ENCODE data around the gene RNASE8.
A peak's percentile ranks its signal among the peaks of the same experiment; 100 is the strongest.
"Not testable (repeated sequence)": the region's sequence is repeated elsewhere in the genome, so short reads cannot be mapped to it uniquely, and the experiment has no call there.

RNASE8 gene, protein sequence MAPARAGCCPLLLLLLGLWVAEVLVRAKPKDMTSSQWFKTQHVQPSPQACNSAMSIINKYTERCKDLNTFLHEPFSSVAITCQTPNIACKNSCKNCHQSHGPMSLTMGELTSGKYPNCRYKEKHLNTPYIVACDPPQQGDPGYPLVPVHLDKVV

DNA sequence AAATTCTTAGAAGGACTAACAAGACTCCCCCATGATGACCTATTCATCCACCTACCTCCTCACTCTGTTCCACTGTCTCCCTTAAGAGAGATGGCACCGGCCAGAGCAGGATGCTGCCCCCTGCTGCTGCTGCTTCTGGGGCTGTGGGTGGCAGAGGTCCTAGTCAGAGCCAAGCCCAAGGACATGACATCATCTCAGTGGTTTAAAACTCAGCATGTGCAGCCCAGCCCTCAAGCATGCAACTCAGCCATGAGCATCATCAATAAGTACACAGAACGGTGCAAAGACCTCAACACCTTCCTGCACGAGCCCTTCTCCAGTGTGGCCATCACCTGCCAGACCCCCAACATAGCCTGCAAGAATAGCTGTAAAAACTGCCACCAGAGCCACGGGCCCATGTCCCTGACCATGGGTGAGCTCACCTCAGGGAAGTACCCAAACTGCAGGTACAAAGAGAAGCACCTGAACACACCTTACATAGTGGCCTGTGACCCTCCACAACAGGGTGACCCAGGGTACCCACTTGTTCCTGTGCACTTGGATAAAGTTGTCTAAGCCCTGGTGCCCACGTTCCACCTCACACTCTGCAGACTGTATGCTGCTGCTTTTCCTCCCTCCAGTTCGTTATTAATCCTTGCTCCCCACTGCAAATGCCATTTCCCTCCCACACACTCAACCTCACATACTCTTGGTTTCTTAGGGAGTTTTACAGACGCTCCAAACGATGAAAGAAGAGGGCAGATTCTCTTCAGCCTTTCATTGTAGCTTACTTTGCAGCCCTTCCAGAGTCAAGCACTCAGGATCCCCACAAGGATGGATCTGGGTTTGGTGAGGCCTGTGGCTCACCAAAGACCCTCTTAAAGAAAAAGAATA is at the start of gene RNASE8:
Gene RNASE8, plus strand, starts transcription at position 20 of the 873 bp plus-strand sequence. Its CDS starts 71 bp downstream, at position 91.
- no peak for DNase-seq (ENCODE audit: low read depth)

DNA sequence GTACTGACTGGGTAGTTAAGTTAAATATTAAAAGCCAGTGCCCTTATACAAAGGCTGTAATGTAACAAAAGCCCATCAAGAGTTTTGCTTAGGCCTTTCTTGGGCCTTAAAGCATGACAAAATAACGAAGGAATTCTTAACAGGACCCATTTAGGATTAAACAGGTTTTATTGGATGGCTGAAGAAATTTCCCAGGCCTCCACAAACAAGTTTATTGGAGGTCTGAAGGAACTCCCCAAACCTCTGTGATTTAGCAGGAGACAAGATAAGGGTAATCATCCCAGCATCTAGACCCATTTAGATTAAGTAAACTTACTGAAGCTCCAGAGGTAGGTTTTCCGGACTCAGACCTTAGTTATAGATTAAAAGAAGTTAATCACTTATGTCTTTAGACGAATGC is 47.9 kb upstream of the RNASE8 start:
- DNase-seq (ENCODE audit: low read depth), result not testable (repeated sequence)

DNA sequence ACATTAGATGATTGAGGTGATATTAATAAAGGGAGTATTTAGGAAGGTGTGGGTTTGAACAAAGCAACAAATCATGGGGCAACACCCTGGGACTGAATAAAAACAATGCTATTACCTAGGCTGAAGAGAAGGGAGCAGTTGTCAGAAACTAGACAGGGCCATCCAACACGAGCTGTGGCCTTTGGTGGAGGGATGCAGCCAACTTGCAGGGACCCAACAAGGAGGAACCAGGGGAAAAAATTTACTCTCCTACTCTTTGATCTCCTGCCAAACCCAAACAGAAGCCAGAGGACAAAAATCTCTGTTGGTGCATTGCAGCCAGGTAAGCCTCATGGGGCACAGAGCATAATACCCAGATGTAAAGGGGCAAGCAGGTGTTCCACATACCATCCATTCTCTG is 46.5 kb upstream of the RNASE8 start:
- DNase-seq (ENCODE audit: low read depth), result no peak

DNA sequence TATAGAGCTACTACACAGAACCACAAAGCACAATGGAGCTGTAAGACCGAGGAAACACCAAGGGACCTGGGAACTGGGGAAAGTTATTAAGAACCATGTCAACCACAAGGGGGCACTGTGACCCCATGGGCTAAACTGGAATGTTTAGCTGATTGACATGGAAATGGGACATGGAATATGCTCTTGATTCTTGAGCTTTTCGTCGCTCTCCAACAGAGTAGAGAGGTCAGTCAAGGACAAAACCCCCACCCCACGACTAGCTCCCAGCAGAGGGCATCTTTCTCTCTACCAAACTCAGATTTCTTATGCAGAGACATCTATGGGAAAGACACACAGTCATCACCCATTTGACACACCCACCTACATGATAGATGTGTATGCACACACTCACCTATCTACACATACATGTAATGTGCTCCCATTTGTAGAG is 42.8 kb upstream of the RNASE8 start:
- peak; percentile 64 for DNase-seq (ENCODE audit: low read depth)

DNA sequence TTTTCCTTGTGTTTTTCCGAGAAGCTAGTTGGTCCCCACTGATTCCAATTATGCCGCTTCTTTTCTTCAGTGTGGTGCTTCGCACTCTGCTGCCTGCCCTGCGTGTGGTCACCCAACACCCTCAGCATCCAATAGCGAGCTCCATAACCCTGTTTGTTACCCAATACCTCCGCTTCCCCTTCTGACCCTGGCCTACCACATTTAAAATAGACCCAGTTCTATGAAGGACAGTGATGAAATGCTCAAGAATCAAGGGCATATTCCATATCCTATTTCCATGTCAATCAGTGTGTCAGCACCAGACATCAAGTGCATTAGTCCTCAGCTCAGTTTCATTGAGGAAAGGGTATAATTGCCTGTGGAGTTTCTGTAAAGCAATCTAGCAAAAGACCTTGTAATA is 42.3 kb upstream of the RNASE8 start:
- no peak for DNase-seq (ENCODE audit: low read depth)

DNA sequence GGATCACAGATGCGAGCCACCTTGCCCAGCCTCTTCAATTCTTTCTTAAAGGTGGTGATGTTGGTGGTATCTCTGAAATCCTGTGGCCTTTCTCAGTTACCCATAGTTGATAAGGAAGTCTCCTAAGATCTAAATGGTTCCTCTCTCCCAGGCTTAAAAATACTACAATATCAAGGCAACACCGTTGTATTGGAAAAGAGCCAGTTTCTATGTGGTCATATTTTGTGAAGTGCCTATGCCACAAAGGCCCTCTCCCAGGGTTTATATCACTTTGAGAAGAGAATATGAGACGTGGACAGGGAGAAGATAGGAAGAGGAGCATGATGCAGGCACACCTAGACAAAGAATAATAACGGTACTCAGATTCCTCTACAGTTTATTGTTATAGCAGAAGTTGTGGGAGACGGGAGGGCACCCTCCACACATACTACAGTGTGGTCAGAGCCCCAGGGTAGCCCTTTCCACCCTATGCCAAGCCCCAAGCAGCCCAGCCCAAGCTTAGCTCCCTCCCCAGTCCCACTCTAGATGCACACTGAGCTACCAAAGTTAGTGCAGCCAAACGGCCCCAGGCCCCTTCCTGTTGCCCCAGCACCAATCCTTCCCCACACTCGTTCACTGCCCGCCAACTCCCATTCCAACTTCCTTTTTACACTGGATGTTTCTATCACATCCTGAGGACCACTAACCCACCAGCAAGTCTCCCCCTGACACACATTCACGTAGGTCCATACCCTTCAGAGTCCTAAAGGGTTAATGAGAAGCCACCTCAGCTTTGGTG is 41.0 kb upstream of the RNASE8 start:
- no peak for DNase-seq (ENCODE audit: low read depth)

DNA sequence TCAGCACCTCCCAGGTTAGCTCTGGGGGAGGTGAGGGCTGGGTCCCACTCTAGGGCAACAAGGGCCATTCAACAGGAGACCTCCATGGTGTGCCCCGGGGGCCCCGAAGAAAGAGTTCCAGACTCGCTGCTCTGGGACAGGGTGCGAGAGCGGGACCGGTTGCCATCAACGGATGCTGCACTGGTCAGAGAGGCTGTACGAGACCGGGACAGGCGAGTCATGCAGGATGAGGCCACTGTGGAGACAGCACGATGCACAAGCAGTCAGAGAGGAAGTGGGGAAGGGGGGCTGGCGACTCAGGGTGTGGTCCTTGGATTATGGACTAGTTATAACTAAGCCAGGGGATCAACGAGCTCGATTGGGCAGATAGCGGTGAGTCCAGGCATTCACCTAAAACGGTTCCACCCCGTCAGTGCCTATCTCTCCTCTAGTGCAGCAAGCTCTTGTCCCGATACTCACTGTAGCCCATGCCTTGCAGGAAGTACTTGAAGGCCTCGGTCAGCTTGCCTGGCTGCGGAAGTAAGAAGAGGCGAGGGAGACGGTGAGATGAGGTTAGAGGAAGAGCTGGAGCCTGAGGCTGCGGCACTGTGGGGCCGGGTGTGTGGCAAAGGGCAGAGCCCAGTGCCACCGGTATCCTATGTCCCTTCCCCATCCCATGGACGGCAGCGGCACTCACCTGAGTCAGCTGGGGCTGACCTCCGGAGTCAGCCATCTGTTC is 39.9 kb upstream of the RNASE8 start:
- DNase-seq (ENCODE audit: low read depth), result no peak

DNA sequence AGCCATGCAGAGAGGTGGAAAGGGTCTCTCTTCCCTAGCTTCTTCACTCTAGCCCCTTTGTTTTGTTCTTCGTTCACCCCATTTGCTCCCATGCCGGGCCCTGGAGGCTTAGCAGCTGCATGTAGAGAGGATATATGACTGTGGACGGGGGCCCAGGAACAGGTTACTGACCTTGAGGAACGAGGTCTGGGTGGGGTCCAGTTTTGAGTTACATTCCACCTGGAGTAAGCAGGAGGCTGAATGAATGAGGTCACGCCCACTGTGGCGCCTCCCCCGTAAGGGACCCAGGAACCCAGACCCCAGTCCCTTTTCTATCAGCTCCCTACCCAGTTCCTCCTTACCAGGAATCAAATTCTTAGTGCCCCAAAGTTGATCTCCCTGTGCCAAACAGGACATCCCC is 39.3 kb upstream of the RNASE8 start:
- no peak for DNase-seq (ENCODE audit: low read depth)

DNA sequence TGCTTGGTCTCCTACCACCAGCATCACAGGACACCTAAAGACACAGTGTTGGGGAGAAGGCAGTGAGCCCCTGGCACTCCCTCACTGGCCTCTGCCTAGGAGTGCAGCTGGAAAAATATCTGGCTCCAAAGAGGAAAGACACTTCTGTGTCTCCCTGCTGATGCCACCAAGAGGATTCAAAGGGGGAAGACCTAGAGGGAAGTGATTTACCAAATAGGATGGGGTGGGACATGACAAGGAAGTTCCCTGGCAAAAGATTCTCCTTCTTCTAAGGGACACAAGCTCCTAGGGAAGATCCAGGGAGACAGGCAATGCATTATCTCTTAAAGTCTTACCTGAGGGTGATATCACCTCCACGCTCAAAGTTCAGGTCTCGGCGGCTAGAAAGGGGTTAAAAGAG is 38.8 kb upstream of the RNASE8 start:
- no peak for DNase-seq (ENCODE audit: low read depth)

DNA sequence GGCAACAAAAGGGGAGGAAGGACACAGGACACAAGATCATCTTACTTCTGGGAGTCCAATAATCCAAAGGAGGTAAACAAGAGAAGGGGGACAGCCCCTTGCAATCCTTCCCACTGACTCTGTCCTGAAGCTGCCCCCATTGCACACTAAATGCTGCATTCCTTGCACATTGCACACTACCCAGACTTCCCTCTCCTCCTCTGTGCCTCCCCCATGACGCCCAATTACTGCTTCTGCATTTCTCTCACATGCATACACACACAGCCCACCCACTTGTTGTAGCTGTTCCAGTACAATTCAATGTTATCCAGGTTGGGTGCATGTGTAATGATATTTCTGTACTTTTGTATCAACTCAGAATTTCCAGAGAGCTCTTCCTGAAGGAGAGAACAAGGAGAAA is 38.3 kb upstream of the RNASE8 start:
- no peak for DNase-seq (ENCODE audit: low read depth)

DNA sequence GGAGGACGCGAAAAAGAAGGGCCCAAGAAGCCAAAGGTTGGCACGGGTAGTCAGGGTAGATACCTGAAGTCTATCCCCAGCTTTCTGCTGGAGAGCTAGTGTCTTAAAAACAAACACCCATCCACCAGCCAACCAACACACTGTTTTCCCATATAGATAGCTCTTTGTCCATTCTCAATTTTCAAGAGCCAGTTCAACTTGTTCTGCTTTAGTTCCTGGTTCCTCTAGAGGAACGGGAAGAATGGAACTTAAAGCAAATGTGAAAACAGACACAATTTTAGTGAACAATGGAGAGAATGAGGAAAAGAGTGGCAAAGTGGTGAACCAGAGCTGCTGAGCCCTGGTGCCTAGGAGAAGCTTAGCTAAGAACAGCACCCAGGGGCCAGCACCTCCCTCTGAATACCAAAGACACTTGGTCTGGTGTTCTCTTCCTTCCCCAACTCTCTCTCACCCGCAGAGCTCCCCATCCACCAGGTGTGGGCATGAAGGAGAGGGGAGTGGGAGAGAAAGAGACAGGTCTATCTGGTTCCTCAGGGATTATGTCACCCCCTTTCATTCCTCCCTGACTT is 36.6 kb upstream of the RNASE8 start:
- no peak for DNase-seq (ENCODE audit: low read depth)

DNA sequence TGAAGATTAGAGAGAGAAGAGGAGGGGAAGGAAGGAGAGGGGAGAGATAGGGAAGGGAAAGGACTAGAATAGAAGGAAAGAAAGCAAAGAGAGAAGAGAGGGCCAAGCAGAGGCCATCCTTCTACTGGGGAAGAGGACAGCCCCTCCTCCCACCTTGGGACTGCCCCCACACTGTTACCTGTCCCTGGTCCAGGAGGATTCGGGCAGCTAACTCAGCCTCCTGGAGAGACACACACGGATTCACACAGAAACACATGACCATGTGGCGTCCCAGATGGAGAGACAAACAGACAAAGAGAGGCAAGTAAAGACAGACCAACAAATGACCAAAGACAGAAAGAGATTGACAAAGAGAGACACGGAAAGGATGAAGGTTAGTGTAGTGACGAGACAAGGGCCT is 34.9 kb upstream of the RNASE8 start:
- no peak for DNase-seq (ENCODE audit: low read depth)

DNA sequence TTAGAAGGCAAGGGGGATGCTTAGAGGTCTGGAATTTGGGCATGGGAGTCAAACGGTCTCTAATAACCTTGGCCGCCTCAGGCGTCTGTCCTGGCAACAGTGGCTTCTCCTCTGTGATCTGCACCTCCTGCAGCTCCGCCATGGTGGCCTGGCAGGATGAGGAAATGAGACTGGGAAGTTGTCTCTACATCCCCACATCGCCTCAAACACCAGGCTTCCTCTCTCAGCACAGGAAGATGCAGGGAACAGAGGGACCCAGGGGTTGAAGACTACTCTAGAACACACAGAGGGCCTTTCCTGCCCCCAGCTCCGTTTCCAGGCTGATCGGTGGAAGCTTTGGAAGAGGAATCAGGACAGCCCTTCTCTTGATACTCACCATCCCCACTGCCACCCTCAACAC is 34.4 kb upstream of the RNASE8 start:
- DNase-seq (ENCODE audit: low read depth), result no peak

DNA sequence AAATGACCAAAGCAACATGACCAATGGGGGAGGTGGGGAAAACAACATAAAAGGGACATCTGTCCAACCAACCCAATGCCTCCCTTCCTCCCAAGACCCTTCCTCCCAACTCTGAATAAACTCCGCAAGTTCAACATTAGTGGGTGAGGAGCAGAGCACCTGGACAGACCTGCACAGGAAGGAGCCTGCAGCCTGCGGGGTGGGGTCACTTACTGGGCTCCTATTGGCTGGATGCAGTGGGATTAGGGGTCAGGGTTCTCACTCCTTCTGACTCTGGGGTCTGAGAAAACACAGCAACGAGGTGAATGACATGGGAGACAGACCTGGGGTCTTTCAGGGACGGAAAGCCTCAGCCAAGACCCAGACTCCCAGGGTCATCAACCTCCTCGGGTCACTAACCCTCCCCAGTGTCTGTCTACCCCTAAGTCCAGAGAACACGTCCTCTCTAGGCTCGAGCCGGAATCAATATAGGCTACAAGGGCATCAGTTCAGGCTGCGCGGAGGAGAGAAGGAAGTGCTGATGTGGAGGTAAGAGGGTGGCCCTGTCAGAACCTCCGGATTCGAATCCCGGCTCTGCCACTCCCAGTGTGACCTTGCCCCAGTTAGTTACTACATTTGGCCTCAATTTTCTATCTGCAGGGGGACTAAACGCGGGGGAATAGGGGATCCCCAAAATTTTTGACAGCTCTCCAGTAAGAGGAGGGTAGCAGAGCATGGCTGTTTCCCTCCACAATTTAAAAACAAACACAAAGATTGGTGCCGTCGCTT is 33.6 kb upstream of the RNASE8 start:
- no peak for DNase-seq (ENCODE audit: low read depth)

DNA sequence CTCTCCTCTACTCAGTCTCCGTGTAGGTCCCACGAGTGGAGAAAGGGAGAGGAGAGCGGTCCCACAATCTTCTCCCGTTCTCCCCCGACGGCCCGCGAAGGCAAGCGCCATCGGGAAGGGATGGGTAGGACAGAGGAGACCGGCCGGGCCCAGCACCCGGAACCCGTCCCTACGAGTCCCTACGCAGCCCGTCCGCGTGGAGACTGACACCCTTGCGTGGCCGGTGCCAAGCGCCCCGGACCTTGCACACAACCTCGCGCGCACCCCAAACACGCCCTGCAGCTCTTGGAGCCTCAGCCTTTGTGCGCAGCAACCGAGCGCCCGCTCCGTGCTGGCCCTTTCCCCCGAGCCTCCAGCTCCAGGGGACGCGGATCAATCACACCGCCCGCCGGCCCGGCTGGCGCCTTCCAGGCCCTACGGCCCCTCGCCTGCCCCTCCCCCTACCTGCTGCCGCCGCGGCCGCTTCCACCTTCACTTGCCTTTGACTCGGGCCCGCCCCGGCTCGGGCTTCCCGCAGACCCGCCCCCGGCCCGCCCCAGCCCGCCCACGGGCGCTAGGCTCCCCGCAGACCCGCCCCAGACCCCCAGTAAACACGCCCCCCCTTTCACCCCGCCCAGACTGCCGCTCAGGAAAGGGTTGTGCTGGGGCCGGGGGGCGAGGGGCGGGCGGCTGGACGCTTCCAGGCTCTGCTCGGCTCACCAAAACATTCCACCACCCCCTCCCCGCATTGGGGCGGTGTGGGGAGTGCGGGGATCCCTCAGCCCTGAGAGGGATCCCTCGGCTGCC is 32.8 kb upstream of the RNASE8 start, which contains the start of gene NDRG2:
Gene NDRG2, minus strand, starts transcription at position 477 of the 786 bp plus-strand sequence. CDS start 1,746 bp downstream, outside the sequence.
- peak; percentile 66 for DNase-seq (ENCODE audit: low read depth)

DNA sequence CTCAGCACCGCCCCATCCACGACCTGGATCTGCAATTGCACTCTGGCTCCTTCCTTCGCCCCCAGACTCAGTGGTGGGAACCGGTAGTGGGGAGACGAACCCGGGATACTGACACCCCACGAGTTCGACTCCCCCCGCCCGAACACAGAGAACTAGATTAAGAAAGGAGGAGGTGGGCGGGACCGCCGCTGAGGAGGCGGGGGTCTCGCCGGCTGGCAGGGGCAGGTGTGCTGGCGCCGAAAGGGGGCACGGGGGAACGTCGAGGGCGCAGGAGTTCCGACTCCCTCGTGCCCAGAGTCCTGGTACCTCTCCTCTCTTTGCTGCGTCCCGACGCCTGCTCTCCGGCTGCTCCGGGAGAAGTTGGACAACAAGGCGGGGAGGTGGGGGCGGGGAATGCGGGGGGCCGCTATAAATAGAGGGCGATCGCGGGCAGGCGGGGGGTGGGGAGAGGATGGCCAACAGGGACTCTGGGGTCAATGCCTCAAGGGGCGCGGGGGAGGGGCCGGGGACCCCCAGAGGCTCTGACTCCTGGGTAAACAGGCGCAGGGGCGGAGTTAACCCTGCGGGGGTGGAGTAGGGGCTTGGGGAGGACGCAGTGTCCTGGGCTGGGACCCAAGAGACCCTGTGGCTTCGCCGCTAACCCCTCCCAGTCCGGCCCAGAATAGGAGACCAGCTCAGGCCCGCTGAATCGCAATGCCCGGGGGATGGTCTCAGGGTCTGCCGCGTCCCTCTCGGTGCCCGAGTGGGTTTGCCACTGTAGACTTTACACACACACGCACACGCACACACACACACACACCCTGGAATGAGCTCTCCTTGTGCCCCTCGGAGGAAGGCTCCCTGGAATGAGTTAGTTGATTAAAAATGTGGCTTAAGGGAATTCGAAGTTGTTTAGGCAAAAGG is 32.0 kb upstream of the RNASE8 start:
- no peak for DNase-seq (ENCODE audit: low read depth)

DNA sequence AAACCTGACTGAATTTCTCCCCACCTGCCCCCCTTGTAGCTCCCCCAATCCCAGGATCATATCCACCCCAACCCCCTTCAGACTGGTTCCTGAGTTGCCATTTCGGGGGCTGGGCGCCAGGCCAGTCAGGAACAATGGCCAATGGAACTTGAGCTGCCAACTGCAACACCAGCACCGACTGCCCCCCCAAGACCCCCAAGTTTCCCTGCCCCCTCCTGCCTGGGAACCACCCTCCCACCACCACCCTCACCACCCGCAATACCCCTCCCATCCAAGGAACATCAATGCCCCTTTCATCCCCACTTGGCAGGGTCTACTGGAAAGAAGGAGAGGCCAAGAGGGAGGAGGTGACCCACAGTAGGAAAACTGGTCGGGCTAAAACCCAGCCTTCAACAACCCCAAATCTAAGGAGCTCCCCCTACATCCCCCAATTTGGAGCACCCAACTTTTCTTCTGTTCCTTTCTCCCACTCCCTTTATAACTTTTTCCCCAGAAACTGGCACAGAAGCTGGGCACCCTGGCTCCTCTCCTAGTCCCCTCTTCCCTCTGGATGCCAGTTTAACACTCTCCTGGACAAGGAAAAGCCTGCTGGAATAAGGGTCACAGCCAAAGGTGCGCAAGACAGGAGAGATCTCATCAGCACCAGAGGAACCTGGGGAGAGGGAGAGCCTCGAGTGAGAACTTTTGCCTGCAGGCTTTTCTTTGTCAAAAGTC is 31.2 kb upstream of the RNASE8 start:
- DNase-seq (ENCODE audit: low read depth), result no peak

DNA sequence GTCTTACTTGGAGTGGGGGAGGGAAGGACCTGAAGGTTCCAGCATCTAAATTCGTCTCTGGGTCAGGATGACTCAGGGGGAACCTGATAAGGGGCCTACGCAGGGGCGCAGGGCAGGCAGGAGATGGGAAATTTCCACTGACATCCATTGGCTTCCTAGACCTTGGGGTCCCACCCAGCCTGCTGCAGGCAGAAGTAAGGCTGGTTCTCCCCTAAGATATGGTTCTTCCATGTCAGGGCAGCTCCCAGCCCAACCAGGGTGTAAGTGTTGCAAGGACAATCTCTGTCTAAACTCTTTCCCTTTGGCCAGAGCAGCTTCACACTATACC is 30.7 kb upstream of the RNASE8 start:
- no peak for DNase-seq (ENCODE audit: low read depth)

DNA sequence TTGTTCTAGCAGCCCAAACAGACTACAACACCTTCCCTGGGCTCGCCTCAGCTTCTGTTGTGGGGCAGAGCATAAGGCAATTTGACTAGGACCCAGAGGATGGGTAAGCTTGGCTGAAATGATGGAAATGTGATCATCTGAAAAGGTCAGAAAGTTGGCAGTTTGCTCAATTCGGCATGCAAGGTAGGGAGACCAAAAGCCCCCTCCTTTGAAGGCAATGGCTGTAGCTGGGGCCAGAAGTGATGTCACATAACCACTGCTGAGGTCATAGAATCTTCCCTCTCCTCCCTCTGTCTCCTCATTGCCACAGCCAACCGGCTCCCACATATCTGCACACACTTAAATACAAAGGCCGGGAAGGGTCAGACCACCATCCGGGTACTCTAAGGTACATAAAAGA is 27.7 kb upstream of the RNASE8 start, which contains the start of gene TPPP2:
Gene TPPP2, plus strand, starts transcription at position 301 of the 400 bp plus-strand sequence. CDS start 365 bp downstream, outside the sequence.
- no peak for DNase-seq (ENCODE audit: low read depth)

Data from activated T-helper 9 cell treated with anti-CD3 and anti-CD28 coated beads, Interleukin-2, amount 50 U/mL, for 16 hours (primary cell).